Body of pancreas (tissue), 4 donors: ENCODE data around the gene CD44.

ENCODE experiments used
- POLR2A ChIP-seq, 3 donors: fragments of 450-650 bp; IDR thresholded peaks; one replicate each; pipeline ENCODE4 v1.6.1; 2016; ENCODE audit warnings: antibody characterized with exemption in 3 of 3, mild to moderate bottlenecking in 2 of 3
- TF ChIP-seq, protein P1 (sequence below), 7 experiments: fragments of 450-650 bp in 4 of 7; fragments of 200-600 bp in 3 of 7; sonication (generic) in 3 of 7; IDR thresholded peaks; one replicate each; pipeline ENCODE4 v1.5.1; 2016 to 2019; ENCODE audit warnings: antibody characterized with exemption in 7 of 7

DNA sequence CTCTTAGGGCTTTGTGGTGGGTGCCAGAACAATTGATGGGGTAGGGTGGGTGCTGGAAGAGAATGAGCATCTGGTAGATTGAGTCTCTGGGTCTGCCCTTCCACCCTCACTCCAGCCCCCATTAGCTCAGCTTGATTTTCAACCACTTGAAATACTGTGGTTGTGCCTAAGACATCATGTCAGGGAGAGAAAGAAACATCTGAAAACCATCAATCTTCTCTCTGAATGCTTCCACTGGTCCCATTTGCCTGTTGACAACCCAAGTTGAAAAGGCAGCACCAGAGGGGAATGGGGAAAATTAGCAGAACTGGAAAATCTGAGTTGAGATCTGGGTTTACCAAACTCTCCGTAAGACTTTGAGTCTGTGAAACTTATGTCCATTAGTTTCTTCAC lies 26.1 kb downstream of the CD44 start:
- TF ChIP-seq, protein P1, sequence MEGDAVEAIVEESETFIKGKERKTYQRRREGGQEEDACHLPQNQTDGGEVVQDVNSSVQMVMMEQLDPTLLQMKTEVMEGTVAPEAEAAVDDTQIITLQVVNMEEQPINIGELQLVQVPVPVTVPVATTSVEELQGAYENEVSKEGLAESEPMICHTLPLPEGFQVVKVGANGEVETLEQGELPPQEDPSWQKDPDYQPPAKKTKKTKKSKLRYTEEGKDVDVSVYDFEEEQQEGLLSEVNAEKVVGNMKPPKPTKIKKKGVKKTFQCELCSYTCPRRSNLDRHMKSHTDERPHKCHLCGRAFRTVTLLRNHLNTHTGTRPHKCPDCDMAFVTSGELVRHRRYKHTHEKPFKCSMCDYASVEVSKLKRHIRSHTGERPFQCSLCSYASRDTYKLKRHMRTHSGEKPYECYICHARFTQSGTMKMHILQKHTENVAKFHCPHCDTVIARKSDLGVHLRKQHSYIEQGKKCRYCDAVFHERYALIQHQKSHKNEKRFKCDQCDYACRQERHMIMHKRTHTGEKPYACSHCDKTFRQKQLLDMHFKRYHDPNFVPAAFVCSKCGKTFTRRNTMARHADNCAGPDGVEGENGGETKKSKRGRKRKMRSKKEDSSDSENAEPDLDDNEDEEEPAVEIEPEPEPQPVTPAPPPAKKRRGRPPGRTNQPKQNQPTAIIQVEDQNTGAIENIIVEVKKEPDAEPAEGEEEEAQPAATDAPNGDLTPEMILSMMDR (IDR thresholded peaks at IDR 0.05), result no peak
- no peak for TF ChIP-seq POLR2A (IDR thresholded peaks at IDR 0.05)
